BJ (cell line): Measurements from ENCODE around the gene LGALS4. TPM values are rescaled to one million over a fixed set of nuclear protein-coding genes. Genes with fewer than 3 reads are reported as not detected.
"Not testable (repeated sequence)": the region's sequence is repeated elsewhere in the genome, so short reads cannot be mapped to it uniquely, and the experiment has no call there.

Experiments used
- CTCF ChIA-PET: fragments of 350-600 bp; formaldehyde crosslinking; extraction: SDS; loops from one replicate; lab custom pipeline; 2021; ENCODE audit warnings: antibody characterized with exemption, inconsistent platforms; lab: Yijun Ruan, JAX
- POLR2A ChIA-PET: fragments of 300-600 bp; sonication (Branson Sonifier 250); formaldehyde crosslinking; extraction: SDS; loops from one replicate; lab custom pipeline; 2021; ENCODE audit warnings: antibody characterized with exemption; lab: Charles Lee
- DNase-seq: peaks from one replicate; pipeline ENCODE4 v3.0.0-alpha.2; 2011; ENCODE audit warnings: low read depth
- H3K27me3 ChIP-seq: 2 replicates; pipeline ENCODE4 v1.6.0; 2011; ENCODE audit warnings: low read length; ENCODE audit not compliant: control insufficient read depth, insufficient read depth
- H3K36me3 ChIP-seq: 2 replicates; pipeline ENCODE4 v1.5.1; 2011; ENCODE audit warnings: low read length; ENCODE audit not compliant: control insufficient read depth, insufficient read depth
- H3K4me3 ChIP-seq: 2 replicates; pipeline ENCODE4 v1.5.1; 2011; ENCODE audit warnings: low read depth, mild to moderate bottlenecking, control low read depth, low read length
- CTCF ChIP-seq: IDR thresholded peaks from 2 replicates; pipeline ENCODE4 v1.5.1; 2011; ENCODE audit warnings: low read depth, mild to moderate bottlenecking, control low read depth, inconsistent platforms, low read length, moderate library complexity; ENCODE audit not compliant: insufficient read depth
- polyA plus RNA-seq: library from polyadenylated mRNA; depleted of rRNA; stranded (reverse); fragments of >200 nt; gene quantifications from 2 replicates; pipeline ENCODE4 v1.2.3, GENCODE V29; 2011

Gene LGALS4
- polyA plus RNA-seq, 1 experiment = 0.53 TPM

- H3K27me3 ChIP-seq = no peaks in the 10 kb centered on the region; the same call in 1 of the 2 replicates
- ChIA-PET POLR2A (no interaction called here), CTCF (no interaction called here)
- H3K36me3 ChIP-seq = no peaks in the 10 kb centered on the region
- TF ChIP-seq CTCF = no peak
- H3K4me3 ChIP-seq = no peak overlapping the region
- DNase-seq = no peak
Measured at GRCh38 chr19:38781058-38781457, 31.7 kb downstream of the LGALS4 start.

- no peak for TF ChIP-seq CTCF
- ChIA-PET CTCF (no interaction called here), POLR2A (no interaction called here)
- DNase-seq = no peak
- H3K27me3 ChIP-seq = no peaks in the 10 kb centered on the region; the same call in 1 of the 2 replicates
- H3K36me3 ChIP-seq = no peaks in the 10 kb centered on the region
- H3K4me3 ChIP-seq = no peak overlapping the region
Measured at GRCh38 chr19:38780443-38780842, 32.3 kb downstream of the LGALS4 start.

DNA sequence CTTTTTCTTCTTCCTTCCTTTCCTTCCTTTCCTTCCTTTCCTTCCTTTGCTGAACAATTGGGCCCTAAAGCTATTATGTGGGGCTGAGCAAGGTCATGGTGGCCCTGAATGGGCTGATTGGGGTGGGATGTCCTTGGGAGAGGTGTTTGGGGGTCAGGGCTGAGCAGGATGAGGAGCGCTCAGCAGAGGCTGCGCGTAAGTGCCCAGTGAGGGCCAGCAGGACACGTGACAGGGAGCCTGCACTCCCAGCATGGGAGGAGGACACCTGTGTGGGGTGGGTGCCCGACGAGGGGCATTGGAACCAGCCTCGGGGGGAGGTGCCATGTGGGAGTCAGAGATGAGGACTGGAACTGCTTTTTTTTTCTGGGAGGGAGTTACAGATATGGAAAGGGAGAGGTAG, 34.0 kb downstream of the LGALS4 start:
- H3K27me3 ChIP-seq = no peaks in the 10 kb centered on the region; the same call in 1 of the 2 replicates
- POLR2A ChIA-PET = no interaction called here
- CTCF ChIA-PET = interaction anchor here (1.2 kb wide), 1 partner anchor 9 kb away, joined by 4 read pairs; no protein-coding TSS in a partner anchor
- H3K4me3 ChIP-seq = no peak overlapping the region
- H3K36me3 ChIP-seq = no peaks in the 10 kb centered on the region
- TF ChIP-seq CTCF = no peak
- no peak for DNase-seq

DNA sequence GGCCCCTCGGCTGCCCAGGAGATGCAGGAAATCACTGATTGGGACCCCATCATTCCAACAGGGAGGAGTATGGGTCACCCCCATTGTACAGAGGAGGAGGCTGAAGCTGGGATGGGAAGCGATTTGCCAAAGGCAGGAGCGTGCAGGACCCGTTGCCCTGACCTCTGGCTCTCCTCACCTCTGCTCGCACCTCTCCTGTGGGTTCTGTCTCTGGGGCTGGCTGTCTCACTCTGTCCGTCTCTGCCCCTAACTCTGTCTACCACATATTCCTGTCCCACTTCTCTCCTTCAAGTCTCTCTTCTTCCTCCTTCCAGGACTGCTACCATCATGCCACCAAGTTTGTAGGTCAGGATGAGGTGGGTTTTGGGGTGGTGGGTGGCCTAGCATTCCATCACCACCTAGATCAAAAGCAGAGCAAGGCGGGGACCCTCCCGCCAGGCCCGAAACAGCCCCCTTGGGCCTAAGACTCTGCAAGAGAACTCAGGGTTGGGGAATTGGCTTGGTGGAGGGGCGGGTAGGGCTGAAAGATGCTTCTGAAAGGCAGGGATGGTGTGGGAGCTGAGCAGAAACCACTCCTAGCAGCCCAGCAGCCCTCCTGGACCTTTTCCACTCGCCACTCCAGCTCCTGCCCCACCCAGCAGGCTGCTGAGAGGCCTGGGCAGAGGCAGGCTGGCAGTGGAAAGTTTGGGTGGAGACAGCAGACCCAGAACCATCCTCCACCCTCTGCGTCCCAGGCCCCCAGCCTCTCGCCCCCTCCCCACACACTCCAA, 38.4 kb downstream of the LGALS4 start:
- no peak for TF ChIP-seq CTCF
- Histone ChIP-seq H3K4me3 (no peak overlapping the region), H3K27me3 (no peaks in the 10 kb centered on the region; the same call in 1 of the 2 replicates), H3K36me3 (no peaks in the 10 kb centered on the region)
- DNase-seq = no peak
- POLR2A ChIA-PET = no interaction called here
- CTCF ChIA-PET = interaction anchor here (0.8 kb wide), 1 partner anchor 25 kb away, joined by 4 read pairs; no protein-coding TSS in a partner anchor

DNA sequence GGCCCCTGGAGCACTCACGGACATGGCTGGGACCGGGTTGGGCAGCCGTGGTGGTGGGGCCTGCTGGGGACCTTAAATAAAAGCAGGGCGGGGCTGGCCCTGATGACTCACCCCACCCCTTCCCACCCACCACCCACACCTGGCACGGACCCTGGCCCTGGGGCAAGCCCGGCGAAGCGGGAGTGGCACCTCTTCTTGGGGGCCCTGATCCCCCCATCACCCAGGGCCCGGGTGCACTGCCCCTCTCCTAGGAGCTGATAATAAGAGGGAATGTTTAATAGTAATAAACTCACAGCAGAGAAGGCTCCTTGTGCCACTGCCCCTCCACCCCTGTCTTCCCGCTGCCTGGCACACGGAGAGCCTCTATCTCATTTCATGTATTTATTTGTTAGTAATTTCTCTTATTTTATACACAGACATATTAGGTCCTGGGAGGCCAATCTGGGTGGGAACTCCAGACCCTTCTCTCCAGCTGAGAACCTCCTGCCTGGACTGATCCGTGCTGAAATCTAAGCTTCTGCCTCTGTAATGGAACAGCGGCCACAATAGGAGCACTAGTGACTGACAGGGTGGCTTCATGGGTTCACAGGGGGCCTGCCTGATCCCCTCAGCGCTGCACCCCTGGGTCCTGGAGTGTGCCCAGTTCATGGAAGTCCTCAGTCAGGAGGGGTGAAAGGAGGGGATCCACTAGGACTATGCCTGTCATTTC, 39.1 kb downstream of the LGALS4 start, which contains the start of gene LGALS7:
Gene LGALS7, minus strand, starts transcription at position 49 of the 709 bp plus-strand sequence. Its CDS starts 25 bp downstream, at position 24.
- Histone ChIP-seq H3K4me3 (no peak within 1 kb of the TSS), H3K36me3 (no peaks in the 10 kb centered on the region), H3K27me3 (no peaks in the 10 kb centered on the region)
- POLR2A ChIA-PET = no interaction called here
- no peak for DNase-seq
- TF ChIP-seq CTCF = no peak
- CTCF ChIA-PET = no interaction called here

GRCh38 chr19:38771569-38771968, 41.2 kb downstream of the LGALS4 start:
- H3K4me3 ChIP-seq, DNase-seq, H3K36me3 ChIP-seq, POLR2A ChIA-PET, CTCF ChIA-PET, H3K27me3 ChIP-seq: not testable (repeated sequence)

GRCh38 chr19:38770949-38771275, 41.8 kb downstream of the LGALS4 start:
- DNase-seq, H3K27me3 ChIP-seq, POLR2A ChIA-PET, CTCF ChIA-PET, H3K36me3 ChIP-seq, H3K4me3 ChIP-seq: not testable (repeated sequence)
